Kidney (tissue), 14 donors: ENCODE data around the gene HERPUD2. TPM values are rescaled to one million over a fixed set of nuclear protein-coding genes. Genes with fewer than 3 reads are reported as not detected.

Experiments
- DNase-seq, 5 donors: peaks; one replicate each; pipeline ENCODE4 v3.0.0-alpha.2; 2013 to 2020
- FAIRE-seq: peaks from 2 replicates; lab custom pipeline; 2012; peaks lifted over from hg19 to GRCh38; lab: Jason Lieb, UNC
- H3K27ac ChIP-seq, 2 donors: one replicate each; pipeline ENCODE4 v1.7.0; 2013; ENCODE audit warnings: low read depth in 2 of 2, low read length in 2 of 2, inconsistent platforms in 1 of 2
- H3K27me3 ChIP-seq: one replicate; pipeline ENCODE4 v1.7.1; 2013; ENCODE audit warnings: low read length, inconsistent platforms; ENCODE audit not compliant: control insufficient read depth, insufficient read depth
- H3K36me3 ChIP-seq, 3 donors: one replicate each; pipeline versions ENCODE4 v1.7.0 to v1.7.1; 2013; ENCODE audit warnings: low read length in 3 of 3, control low read depth in 1 of 3, inconsistent platforms in 1 of 3; ENCODE audit not compliant: insufficient read depth in 3 of 3, control insufficient read depth in 2 of 3
- H3K4me1 ChIP-seq, 3 donors: one replicate each; pipeline versions ENCODE4 v1.7.0 to v1.7.1; 2013; ENCODE audit warnings: low read length in 3 of 3, inconsistent platforms in 1 of 3, low read depth in 1 of 3; ENCODE audit not compliant: control insufficient read depth in 2 of 3, insufficient read depth in 2 of 3
- H3K4me3 ChIP-seq, 3 donors: one replicate each; pipeline versions ENCODE4 v1.7.0 to v1.8.1; 2013; ENCODE audit warnings: low read length in 3 of 3, control low read depth in 1 of 3, inconsistent platforms in 1 of 3
- H3K9ac ChIP-seq, 3 donors: one replicate each; pipeline versions ENCODE4 v1.7.0 to v1.7.1; 2013; ENCODE audit warnings: low read length in 3 of 3, control low read depth in 1 of 3, inconsistent platforms in 1 of 3
- H3K9me3 ChIP-seq, 3 donors: one replicate each; pipeline versions ENCODE4 v1.7.0 to v1.7.1; 2013; ENCODE audit warnings: low read length in 3 of 3, control low read depth in 1 of 3, inconsistent platforms in 1 of 3; ENCODE audit not compliant: control insufficient read depth in 2 of 3, insufficient read depth in 1 of 3
- CTCF ChIP-seq: IDR thresholded peaks from 3 replicates; pipeline ENCODE4 v1.5.1; 2012; ENCODE audit warnings: mild to moderate bottlenecking, moderate library complexity, borderline replicate concordance; ENCODE audit not compliant: insufficient read depth; ENCODE audit errors: extremely low read depth
- intact Hi-C: fragments of 100-400 bp; cut with DNase I; formaldehyde crosslinking; loops from one replicate; pipeline ENCODE4 v1.11.1; 2022
- polyA plus RNA-seq: library from polyadenylated mRNA; stranded (reverse); fragments of 350-450 nt; fragmentation: Illumina TruSeq; extraction: RNeasy Lipid Tissue Mini Kit (QIAGEN cat#74804); gene quantifications from one replicate; pipeline ENCODE4 v1.2.3, GENCODE V29; 2014; ENCODE audit warnings: low read depth, low replicate concordance; ENCODE audit not compliant: insufficient read depth
- total RNA-seq: library from RNA; stranded (reverse); fragmentation: NEBNext Ultra II Directional; extraction: Animal tissue kit (Norgen Biotek cat#: 25700); gene quantifications from one replicate; pipeline ENCODE4 v1.2.1, GENCODE V29; 2021
- donor health status: control.
- donor health status: control.
- donor health status: control.
- donor health status: control.
- donor health status: control.
- donor health status: DM: yes; HTN: yes; CAD: no.
- donor health status: Normal renal cell carcinoma (clear cell type).

Gene HERPUD2
- total and polyA plus RNA-seq, 2 donors from 2014 or later: 10.0 to 28.9 TPM

GRCh38 chr7:35735396-35735795, 40.5 kb upstream of the HERPUD2 start:
- TF ChIP-seq CTCF: no peak
- intact Hi-C loops: no loop called here
- Histone ChIP-seq H3K36me3 (no peaks in the 10 kb centered on the region), H3K4me1 (no peaks in the 10 kb centered on the region), H3K9ac (no peak overlapping the region), H3K4me3 (no peak overlapping the region), H3K27me3 (no peaks in the 10 kb centered on the region), H3K27ac (no peak overlapping the region), H3K9me3 (no peaks in the 10 kb centered on the region)
- FAIRE-seq: no peak
- DNase-seq: no peak

DNA sequence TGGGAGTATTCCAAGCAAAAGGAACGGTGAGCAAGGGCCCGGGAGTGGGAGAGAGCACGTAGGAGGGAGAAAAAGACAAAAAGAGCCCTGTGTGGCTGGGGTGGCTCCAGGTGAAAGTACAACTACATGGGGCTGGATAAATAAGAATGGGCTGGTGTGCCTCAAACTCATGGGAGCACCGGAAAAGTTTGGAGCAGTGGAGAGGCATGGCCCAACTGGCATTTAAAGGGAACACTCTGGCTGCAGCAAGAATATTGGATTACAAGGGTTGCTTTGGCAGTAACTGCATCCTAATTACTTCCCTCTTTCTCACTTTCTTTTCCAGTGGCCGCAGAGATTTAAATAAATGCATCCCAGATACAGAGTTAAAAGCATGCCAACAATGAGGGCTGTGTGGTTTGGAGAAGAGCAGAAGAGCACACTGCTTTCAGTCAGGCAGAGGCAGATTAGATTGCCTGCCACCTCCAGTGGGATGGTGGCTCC, 39.1 kb upstream of the HERPUD2 start:
- H3K27ac ChIP-seq: no peak overlapping the region
- TF ChIP-seq CTCF: no peak
- H3K9me3 ChIP-seq: no peaks in the 10 kb centered on the region
- intact Hi-C loops: no loop called here
- H3K4me1 ChIP-seq: no peaks in the 10 kb centered on the region
- FAIRE-seq (no peak), DNase-seq (peak in 1 of 5 donors; percentile 31)
- no peaks in the 10 kb centered on the region for H3K36me3 ChIP-seq
- H3K4me3 ChIP-seq: no peak overlapping the region
- no peaks in the 10 kb centered on the region for H3K27me3 ChIP-seq
- no peak overlapping the region for H3K9ac ChIP-seq

- no peak overlapping the region for H3K9ac ChIP-seq
- H3K4me3 ChIP-seq: no peak overlapping the region
- H3K27me3 ChIP-seq: no peaks in the 10 kb centered on the region
- no peaks in the 10 kb centered on the region for H3K36me3 ChIP-seq
- DNase-seq (no peak), FAIRE-seq (no peak)
- peaks cover 0 to 3% (median 0%) of the 10 kb centered on the region in 3 donors for H3K4me1 ChIP-seq
- intact Hi-C loops: no loop called here
- H3K27ac ChIP-seq: no peak overlapping the region
- no peak for TF ChIP-seq CTCF
- H3K9me3 ChIP-seq: no peaks in the 10 kb centered on the region
Measured at GRCh38 chr7:35731349-35731748, 36.4 kb upstream of the HERPUD2 start.
